HepG2 (cell line): ENCODE measurements around the gene AHCY.

Experiments used
- GABPA ChIP-seq, 2 experiments: IDR thresholded peaks; 2 replicates each; pipeline ENCODE4 v1.6.1; 2011 to 2016; ENCODE audit warnings: low read depth in 2 of 2, low read length in 1 of 2, missing biosample characterization in 1 of 2, missing genetic modification characterization in 1 of 2
- KLF15 ChIP-seq: sonication (generic); formaldehyde crosslinking; IDR thresholded peaks from 2 replicates; pipeline ENCODE4 v1.8.1; 2023; ENCODE audit warnings: borderline replicate concordance, mild to moderate bottlenecking, inconsistent platforms, missing genetic modification reagents, mixed read lengths
- NFE2L2 ChIP-seq: fragments of 150-350 bp; IDR thresholded peaks from 2 replicates; pipeline ENCODE4 v1.6.1; 2014; ENCODE audit warnings: low read length
- SP140L ChIP-seq: sonication (generic); formaldehyde crosslinking; IDR thresholded peaks from 2 replicates; pipeline ENCODE4 v1.4.0; 2020; ENCODE audit warnings: missing genetic modification reagents, borderline replicate concordance
- SRSF4 ChIP-seq: fragments of 200-400 bp; formaldehyde crosslinking; IDR thresholded peaks from one replicate; pipeline ENCODE4 v1.6.1; 2018; ENCODE audit warnings: mild to moderate bottlenecking, low read depth, low read length, moderate library complexity; ENCODE audit not compliant: poor library complexity, severe bottlenecking
- ZNF143 ChIP-seq: sonication (generic); formaldehyde crosslinking; IDR thresholded peaks from 2 replicates; pipeline ENCODE4 v1.4.0; 2020; ENCODE audit warnings: missing genetic modification reagents
- ZNF225 ChIP-seq: sonication (generic); formaldehyde crosslinking; IDR thresholded peaks from 2 replicates; pipeline ENCODE4 v1.4.0; 2020; ENCODE audit warnings: mild to moderate bottlenecking, missing genetic modification reagents
- TF ChIP-seq, protein P1 (sequence below): sonication (generic); formaldehyde crosslinking; conservative IDR thresholded peaks from 2 replicates; pipeline ENCODE4 v1.8.0; 2022; ENCODE audit warnings: missing genetic modification reagents
- TF ChIP-seq, protein P2 (sequence below): sonication (generic); formaldehyde crosslinking; IDR thresholded peaks from 2 replicates; pipeline ENCODE4 v1.5.1; 2020; ENCODE audit warnings: mild to moderate bottlenecking, missing genetic modification reagents

DNA sequence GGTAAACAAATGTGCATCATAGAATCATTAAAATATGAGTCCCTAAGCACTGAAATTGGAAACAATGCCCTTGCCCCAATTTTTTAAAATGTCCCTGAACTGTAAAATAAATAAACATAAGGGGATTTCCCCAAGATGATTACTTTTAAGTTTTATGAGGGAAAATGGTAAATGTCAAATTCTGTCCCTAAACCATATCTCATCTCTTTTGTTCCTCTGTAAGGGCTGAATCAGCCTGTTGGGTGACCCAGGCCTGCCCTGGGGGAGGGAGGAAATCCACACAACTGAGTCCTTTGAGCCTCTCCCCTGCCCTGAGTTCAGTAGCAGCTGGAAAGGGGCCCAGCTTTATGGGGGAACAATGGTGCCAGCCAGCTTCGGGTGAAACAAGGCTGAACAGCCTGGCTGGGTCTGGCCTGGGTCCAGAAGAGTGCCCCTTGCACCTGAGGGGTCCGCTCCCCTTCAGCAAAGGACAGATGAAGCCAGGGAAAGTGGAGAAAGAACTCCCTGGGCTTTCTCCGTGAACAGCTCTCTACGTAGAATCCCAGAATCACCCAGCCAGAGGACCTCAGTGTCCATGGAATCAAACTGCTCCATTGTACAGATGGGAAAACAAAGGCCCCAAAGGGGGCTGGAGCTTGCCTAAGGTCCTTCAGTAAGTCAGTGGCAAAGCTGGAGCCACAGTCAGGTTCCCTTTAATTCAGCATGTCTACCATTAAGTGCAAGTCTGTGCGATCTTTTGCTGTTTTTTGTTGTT lies 31.7 kb upstream of the AHCY start:
- TF ChIP-seq, protein P1, sequence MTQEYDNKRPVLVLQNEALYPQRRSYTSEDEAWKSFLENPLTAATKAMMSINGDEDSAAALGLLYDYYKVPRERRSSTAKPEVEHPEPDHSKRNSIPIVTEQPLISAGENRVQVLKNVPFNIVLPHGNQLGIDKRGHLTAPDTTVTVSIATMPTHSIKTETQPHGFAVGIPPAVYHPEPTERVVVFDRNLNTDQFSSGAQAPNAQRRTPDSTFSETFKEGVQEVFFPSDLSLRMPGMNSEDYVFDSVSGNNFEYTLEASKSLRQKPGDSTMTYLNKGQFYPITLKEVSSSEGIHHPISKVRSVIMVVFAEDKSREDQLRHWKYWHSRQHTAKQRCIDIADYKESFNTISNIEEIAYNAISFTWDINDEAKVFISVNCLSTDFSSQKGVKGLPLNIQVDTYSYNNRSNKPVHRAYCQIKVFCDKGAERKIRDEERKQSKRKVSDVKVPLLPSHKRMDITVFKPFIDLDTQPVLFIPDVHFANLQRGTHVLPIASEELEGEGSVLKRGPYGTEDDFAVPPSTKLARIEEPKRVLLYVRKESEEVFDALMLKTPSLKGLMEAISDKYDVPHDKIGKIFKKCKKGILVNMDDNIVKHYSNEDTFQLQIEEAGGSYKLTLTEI (CRISPR knock-in tag): no peak
- TF ChIP-seq ZNF143 (CRISPR knock-in tag) (no peak), NFE2L2 (no peak), GABPA (IDR thresholded peaks at IDR 0.05; ENCODE audit: low read depth, low read length) (no peak), GABPA (CRISPR knock-in tag; IDR thresholded peaks at IDR 0.05; ENCODE audit: low read depth) (no peak), KLF15 (no peak), SRSF4 (no peak), SP140L (CRISPR knock-in tag) (no peak), ZNF225 (CRISPR knock-in tag) (no peak)
- TF ChIP-seq, protein P2, sequence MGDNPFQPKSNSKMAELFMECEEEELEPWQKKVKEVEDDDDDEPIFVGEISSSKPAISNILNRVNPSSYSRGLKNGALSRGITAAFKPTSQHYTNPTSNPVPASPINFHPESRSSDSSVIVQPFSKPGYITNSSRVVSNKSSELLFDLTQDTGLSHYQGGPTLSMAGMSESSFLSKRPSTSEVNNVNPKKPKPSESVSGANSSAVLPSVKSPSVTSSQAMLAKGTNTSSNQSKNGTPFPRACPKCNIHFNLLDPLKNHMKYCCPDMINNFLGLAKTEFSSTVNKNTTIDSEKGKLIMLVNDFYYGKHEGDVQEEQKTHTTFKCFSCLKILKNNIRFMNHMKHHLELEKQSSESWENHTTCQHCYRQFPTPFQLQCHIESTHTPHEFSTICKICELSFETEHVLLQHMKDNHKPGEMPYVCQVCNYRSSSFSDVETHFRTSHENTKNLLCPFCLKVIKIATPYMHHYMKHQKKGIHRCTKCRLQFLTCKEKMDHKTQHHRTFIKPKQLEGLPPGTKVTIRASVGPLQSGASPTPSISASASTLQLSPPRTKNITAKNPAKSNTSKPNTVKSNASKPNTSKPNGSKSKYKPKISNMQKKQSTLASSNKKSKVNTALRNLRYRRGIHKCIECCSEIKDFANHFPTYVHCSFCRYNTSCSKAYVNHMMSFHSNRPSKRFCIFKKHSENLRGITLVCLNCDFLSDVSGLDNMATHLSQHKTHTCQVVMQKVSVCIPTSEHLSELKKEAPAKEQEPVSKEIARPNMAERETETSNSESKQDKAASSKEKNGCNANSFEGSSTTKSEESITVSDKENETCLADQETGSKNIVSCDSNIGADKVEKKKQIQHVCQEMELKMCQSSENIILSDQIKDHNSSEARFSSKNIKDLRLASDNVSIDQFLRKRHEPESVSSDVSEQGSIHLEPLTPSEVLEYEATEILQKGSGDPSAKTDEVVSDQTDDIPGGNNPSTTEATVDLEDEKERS: no peak
